ENCODE measurements around the gene STXBP6. TPM values are rescaled to one million over a fixed set of nuclear protein-coding genes. Genes with fewer than 3 reads are reported as not detected.
A peak's percentile ranks its signal among the peaks of the same experiment; 100 is the strongest.

STXBP6 gene
- total and polyA plus RNA-seq, 12 donors = 12.2 to 49.0 (median 24.4) TPM

- 91 to 97% methylated on average over 3 of the region's 3 CpGs for WGBS, 2 donors
- no peak for TF ChIP-seq CTCF (IDR thresholded peaks at IDR 0.05)
- Histone ChIP-seq H3K4me1 (peaks cover 0 to 37% (median 9%) of the 10 kb centered on the region in 9 donors), H3K36me3 (no peaks in the 10 kb centered on the region), H3K4me3 (no peak overlapping the region), H3K27ac (no peak overlapping the region), H3K9me3 (peaks cover 0 to 16% (median 7%) of the 10 kb centered on the region in 11 donors), H3K27me3 (no peaks in the 10 kb centered on the region)
- peak in 1 of 8 donors; percentile 35 for ATAC-seq
- intact Hi-C loops (cut with DNase I) = no loop called here
- no peak for DNase-seq
Measured at GRCh38 chr14:24887623-24888304, 162.2 kb downstream of the STXBP6 start.

GRCh38 chr14:24885410-24885913 lies 164.5 kb downstream of the STXBP6 start:
- Histone ChIP-seq H3K27me3 (no peaks in the 10 kb centered on the region), H3K27ac (peak overlapping the region in 1 of 10 donors; percentile 13), H3K4me3 (no peak overlapping the region), H3K4me1 (peaks cover 6 to 50% (median 25%) of the 10 kb centered on the region in 9 donors), H3K36me3 (no peaks in the 10 kb centered on the region), H3K9me3 (peaks cover 0 to 8% (median under 1%) of the 10 kb centered on the region in 11 donors)
- 76% methylated on average over 3 of the region's 3 CpGs for WGBS, 2 donors
- ATAC-seq (no peak), DNase-seq (no peak)
- intact Hi-C loops (cut with DNase I) = no loop called here
- no peak for TF ChIP-seq CTCF (IDR thresholded peaks at IDR 0.05)

- intact Hi-C loops (cut with DNase I) = no loop called here
- no peaks in the 10 kb centered on the region for H3K36me3 ChIP-seq
- peaks cover 6 to 61% (median 43%) of the 10 kb centered on the region in 9 donors for H3K4me1 ChIP-seq
- no peak for ATAC-seq
- H3K27ac ChIP-seq = peak overlapping the region in 6 of 10 donors; percentile 2 to 61 (median 31)
- no peak for TF ChIP-seq CTCF (IDR thresholded peaks at IDR 0.05)
- H3K4me3 ChIP-seq = no peak overlapping the region
- 62 to 71% methylated on average over 2 of the region's 2 CpGs for WGBS, 2 donors
- no peak for DNase-seq
- H3K9me3 ChIP-seq = no peaks in the 10 kb centered on the region
- H3K27me3 ChIP-seq = no peaks in the 10 kb centered on the region
Measured at GRCh38 chr14:24883576-24883975, 166.4 kb downstream of the STXBP6 start.

GRCh38 chr14:24881116-24881893 lies 168.6 kb downstream of the STXBP6 start:
- H3K27ac ChIP-seq = peak overlapping the region in 9 of 10 donors; percentile 59 to 86 (median 78)
- no peak for TF ChIP-seq CTCF (IDR thresholded peaks at IDR 0.05)
- intact Hi-C loops (cut with DNase I) = no loop called here
- ATAC-seq (peak; percentile 49 to 68 (median 63)), DNase-seq (no peak)
- no peaks in the 10 kb centered on the region for H3K9me3 ChIP-seq
- no peaks in the 10 kb centered on the region for H3K27me3 ChIP-seq
- peaks cover 6 to 73% (median 51%) of the 10 kb centered on the region in 9 donors for H3K4me1 ChIP-seq
- 87 to 90% methylated on average over 2 of the region's 2 CpGs for WGBS, 2 donors
- no peak overlapping the region for H3K4me3 ChIP-seq
- H3K36me3 ChIP-seq = no peaks in the 10 kb centered on the region
